ENCODE measurements around the gene FYN. TPM values are rescaled to one million over a fixed set of nuclear protein-coding genes. Genes with fewer than 3 reads are reported as not detected.

Gene FYN
- total and polyA plus RNA-seq, 10 of the 15 experiments (the other 5 are each of a cell fraction or from before 2014, with no cell fraction given): 51.4 to 247 (median 138) TPM

GRCh38 chr6:111794727-111795452 lies 78.4 kb downstream of the FYN start (continued):
- no peak for TF ChIP-seq USF2 (IDR thresholded peaks at IDR 0.05; ENCODE audit: borderline replicate concordance, low read depth, low read length)
- TF ChIP-seq YY1 (IDR thresholded peaks at IDR 0.05; ENCODE audit: low read depth, low read length): no peak
- TF ChIP-seq TCF7 (IDR thresholded peaks at IDR 0.05; ENCODE audit: borderline replicate concordance): 0 out of 2 replicates have a peak, but pooled peaks have one; percentile 22
- TF ChIP-seq RUNX3 (IDR thresholded peaks at IDR 0.05; ENCODE audit: low read length): peak; percentile 79; the same call in 1 of the 2 replicates
- TF ChIP-seq BCL3 (IDR thresholded peaks at IDR 0.05; ENCODE audit: borderline replicate concordance, insufficient read depth, low read depth, low read length, poor library complexity, severe bottlenecking): no peak
- TF ChIP-seq CREB1 (IDR thresholded peaks at IDR 0.05; ENCODE audit: low read depth): peak; percentile 53; the same call in 1 of the 2 replicates
- peak in 1 of 2 experiments; percentile 84; a peak in 2 of 4 replicates for TF ChIP-seq SRF (IDR thresholded peaks at IDR 0.05; ENCODE audit: low read depth in 2 of 2, low read length in 2 of 2)
- TF ChIP-seq CREM (IDR thresholded peaks at IDR 0.05; ENCODE audit: low read depth): peak; percentile 51; the same call in 1 of the 2 replicates
- TF ChIP-seq MTA2 (IDR thresholded peaks at IDR 0.05; ENCODE audit: low read depth): 0 out of 2 replicates have a peak, but pooled peaks have one; percentile 28
- TF ChIP-seq ATF7 (IDR thresholded peaks at IDR 0.05; ENCODE audit: low read depth): peak; percentile 76
- TF ChIP-seq SMARCA5 (IDR thresholded peaks at IDR 0.05): no peak
- 0 out of 2 replicates have a peak, but pooled peaks have one; percentile 21 for TF ChIP-seq MEF2A (IDR thresholded peaks at IDR 0.05; ENCODE audit: insufficient read depth, low read depth, low read length)
- peak; percentile 59 for TF ChIP-seq JUNB (IDR thresholded peaks at IDR 0.05)
- peak; percentile 14 for TF ChIP-seq SKIL (IDR thresholded peaks at IDR 0.05; ENCODE audit: low read depth, poor library complexity, severe bottlenecking)
